22Rv1 (cell line): ENCODE measurements around the gene PRIM1.

Experiments
- H3K27ac ChIP-seq: fragments of 450-650 bp; 2 replicates; pipeline ENCODE4 v1.5.1; 2017
- CTCF ChIP-seq: fragments of 450-650 bp; IDR thresholded peaks from 2 replicates; pipeline ENCODE4 v1.5.1; 2017; ENCODE audit warnings: mild to moderate bottlenecking
- ZFX ChIP-seq: fragments of 450-650 bp; IDR thresholded peaks from 2 replicates; pipeline ENCODE4 v1.6.1; 2017; ENCODE audit warnings: antibody characterized with exemption, borderline replicate concordance

Gene PRIM1

GRCh38 chr12:56769868-56770267 lies 17.7 kb upstream of the PRIM1 start:
- no peak overlapping the region for H3K27ac ChIP-seq
- TF ChIP-seq ZFX: no peak
- no peak for TF ChIP-seq CTCF

- no peak overlapping the region for H3K27ac ChIP-seq
- TF ChIP-seq CTCF: no peak
- no peak for TF ChIP-seq ZFX
Observed at GRCh38 chr12:56768424-56768823, 16.3 kb upstream of the PRIM1 start.

- no peak overlapping the region for H3K27ac ChIP-seq
Observed at GRCh38 chr12:56766535-56766934, 14.4 kb upstream of the PRIM1 start.

GRCh38 chr12:56763753-56764657 lies 11.9 kb upstream of the PRIM1 start:
- H3K27ac ChIP-seq: no peak overlapping the region
- no peak for TF ChIP-seq CTCF
- TF ChIP-seq ZFX: no peak

More at GRCh38 chr12:56766535-56766934, 14.4 kb upstream of the PRIM1 start:
- TF ChIP-seq CTCF (no peak), ZFX (no peak)

GRCh38 chr12:56761812-56762211 lies 9.7 kb upstream of the PRIM1 start:
- no peak overlapping the region for H3K27ac ChIP-seq
- no peak for TF ChIP-seq ZFX
- no peak for TF ChIP-seq CTCF

- H3K27ac ChIP-seq: no peak overlapping the region
Observed at GRCh38 chr12:56760460-56760859, 8.3 kb upstream of the PRIM1 start.

More at GRCh38 chr12:56760460-56760859, 8.3 kb upstream of the PRIM1 start:
- TF ChIP-seq ZFX: no peak
- no peak for TF ChIP-seq CTCF
